ENCODE measurements around the gene EDEM1.
A peak's percentile ranks its signal among the peaks of the same experiment; 100 is the strongest.

EDEM1 gene

GRCh38 chr3:5226783-5227182, 39.3 kb downstream of the EDEM1 start:
- TF ChIP-seq CTCF (IDR thresholded peaks at IDR 0.05; ENCODE audit: extremely low read depth, missing control alignments), result peak; percentile 11
- DNase-seq (ENCODE audit: low spot score), result peak; percentile 42

- DNase-seq (ENCODE audit: low spot score), result no peak
- no peak for TF ChIP-seq CTCF (IDR thresholded peaks at IDR 0.05; ENCODE audit: extremely low read depth, missing control alignments)
Observed at GRCh38 chr3:5227812-5228211, 40.3 kb downstream of the EDEM1 start.

- DNase-seq (ENCODE audit: low spot score), result no peak
- TF ChIP-seq CTCF (IDR thresholded peaks at IDR 0.05; ENCODE audit: extremely low read depth, missing control alignments), result no peak
Observed at GRCh38 chr3:5229414-5229813, 41.9 kb downstream of the EDEM1 start.

GRCh38 chr3:5231074-5231473, 43.6 kb downstream of the EDEM1 start:
- no peak for DNase-seq (ENCODE audit: low spot score)
- TF ChIP-seq CTCF (IDR thresholded peaks at IDR 0.05; ENCODE audit: extremely low read depth, missing control alignments), result no peak

- no peak for DNase-seq (ENCODE audit: low spot score)
- no peak for TF ChIP-seq CTCF (IDR thresholded peaks at IDR 0.05; ENCODE audit: extremely low read depth, missing control alignments)
Observed at GRCh38 chr3:5231487-5231886, 44.0 kb downstream of the EDEM1 start.

GRCh38 chr3:5232570-5232969, 45.1 kb downstream of the EDEM1 start:
- no peak for TF ChIP-seq CTCF (IDR thresholded peaks at IDR 0.05; ENCODE audit: extremely low read depth, missing control alignments)

GRCh38 chr3:5233026-5233425, 45.5 kb downstream of the EDEM1 start:
- no peak for DNase-seq (ENCODE audit: low spot score)
- TF ChIP-seq CTCF (IDR thresholded peaks at IDR 0.05; ENCODE audit: extremely low read depth, missing control alignments), result no peak

More at GRCh38 chr3:5232570-5232969, 45.1 kb downstream of the EDEM1 start:
- DNase-seq (ENCODE audit: low spot score), result no peak

Data from GM20000 (cell line).